Activated CD4-positive, alpha-beta T cell treated with anti-CD3 and anti-CD28 coated beads, Interleukin-2, amount 10 ng/mL, durations not matched to agents 7 days and 5 days (primary cell): ENCODE measurements around the gene RRM2. TPM values are rescaled to one million over a fixed set of nuclear protein-coding genes. Genes with fewer than 3 reads are reported as not detected.
"Not testable (repeated sequence)": the region's sequence is repeated elsewhere in the genome, so short reads cannot be mapped to it uniquely, and the experiment has no call there.

Experiments
- CTCF ChIA-PET: fragments of 350-600 bp; sonication (Branson Sonifier 250); formaldehyde crosslinking; loops from one replicate; lab custom pipeline; 2021; ENCODE audit warnings: antibody characterized with exemption; lab: Charles Lee
- POLR2A ChIA-PET: fragments of 350-600 bp; sonication (Branson Sonifier 250); formaldehyde crosslinking; loops from one replicate; lab custom pipeline; 2021; ENCODE audit warnings: antibody characterized with exemption; lab: Charles Lee
- DNase-seq: peaks from one replicate; pipeline ENCODE4 v3.0.0-alpha.2; 2020
- H3K27ac Mint-ChIP-seq: one replicate; pipeline ENCODE4 v1.8.0; 2021; ENCODE audit warnings: mild to moderate bottlenecking, moderate library complexity, mixed read lengths
- H3K27me3 Mint-ChIP-seq: one replicate; pipeline ENCODE4 v1.8.0; 2021; ENCODE audit warnings: mixed read lengths
- H3K36me3 Mint-ChIP-seq: one replicate; pipeline ENCODE4 v1.8.0; 2021; ENCODE audit warnings: low read depth, mixed read lengths
- H3K4me1 Mint-ChIP-seq: one replicate; pipeline ENCODE4 v1.8.0; 2021; ENCODE audit warnings: mixed read lengths
- H3K4me3 Mint-ChIP-seq: one replicate; pipeline ENCODE4 v1.8.0; 2021; ENCODE audit warnings: mild to moderate bottlenecking, moderate library complexity, mixed read lengths
- H3K9me3 Mint-ChIP-seq: one replicate; pipeline ENCODE4 v1.8.0; 2021; ENCODE audit warnings: mixed read lengths
- total RNA-seq, 2 experiments: library from RNA; stranded (reverse); gene quantifications; one replicate each; pipeline ENCODE4 v1.2.3, GENCODE V29; 2021

The RRM2 gene
- total RNA-seq, 2 experiments from 2014 or later, result 496 to 540 TPM

GRCh38 chr2:10083046-10083445 is 39.5 kb upstream of the RRM2 start:
- peaks cover 16% of the 10 kb centered on the region for H3K4me1 Mint-ChIP-seq
- H3K27me3 Mint-ChIP-seq, result peaks cover 72% of the 10 kb centered on the region
- POLR2A ChIA-PET, result interaction anchor here (1.0 kb wide), 1 partner anchor 10 kb away, joined by 3 read pairs; no protein-coding TSS in a partner anchor
- DNase-seq, result no peak
- peaks cover 1% of the 10 kb centered on the region for H3K36me3 Mint-ChIP-seq
- no peak overlapping the region for H3K4me3 Mint-ChIP-seq
- H3K9me3 Mint-ChIP-seq, result no peaks in the 10 kb centered on the region
- CTCF ChIA-PET, result interaction anchor here (1.0 to 1.7 kb wide), 4 partner anchors 9 to 19 kb away, joined by 3 to 4 read pairs (median 4); no protein-coding TSS in a partner anchor
- H3K27ac Mint-ChIP-seq, result no peak overlapping the region

GRCh38 chr2:10083692-10084211 is 38.8 kb upstream of the RRM2 start:
- no peak for DNase-seq
- Mint-ChIP-seq H3K9me3 (no peaks in the 10 kb centered on the region), H3K27me3 (peaks cover 68% of the 10 kb centered on the region), H3K4me3 (no peak overlapping the region), H3K27ac (no peak overlapping the region), H3K36me3 (peaks cover 1% of the 10 kb centered on the region), H3K4me1 (peaks cover 15% of the 10 kb centered on the region)
- POLR2A ChIA-PET, result interaction anchor here (1.0 kb wide), 1 partner anchor 9 kb away, joined by 3 read pairs; no protein-coding TSS in a partner anchor
- CTCF ChIA-PET, result interaction anchor here (1.0 to 1.7 kb wide), 4 partner anchors 8 to 20 kb away, joined by 3 to 4 read pairs (median 4); no protein-coding TSS in a partner anchor

- peaks cover 9% of the 10 kb centered on the region for H3K4me1 Mint-ChIP-seq
- H3K27ac Mint-ChIP-seq, result no peak overlapping the region
- no peaks in the 10 kb centered on the region for H3K36me3 Mint-ChIP-seq
- ChIA-PET CTCF (interaction anchor here (2.0 kb wide), 1 partner anchor 11 kb away, joined by 8 read pairs; no protein-coding TSS in a partner anchor), POLR2A (no interaction called here)
- no peak overlapping the region for H3K4me3 Mint-ChIP-seq
- DNase-seq, result no peak
- H3K27me3 Mint-ChIP-seq, result peaks cover 65% of the 10 kb centered on the region
- H3K9me3 Mint-ChIP-seq, result no peaks in the 10 kb centered on the region
Observed at GRCh38 chr2:10084223-10084865, 38.2 kb upstream of the RRM2 start.

GRCh38 chr2:10085043-10085667 is 37.4 kb upstream of the RRM2 start:
- CTCF ChIA-PET, result interaction anchor here (0.8 to 2.0 kb wide), 5 partner anchors 8 to 350 kb away, joined by 3 to 8 read pairs (median 3); no protein-coding TSS in a partner anchor
- POLR2A ChIA-PET, result no interaction called here

GRCh38 chr2:10085668-10086059 is 36.9 kb upstream of the RRM2 start:
- CTCF ChIA-PET, result interaction anchor here (0.8 to 2.0 kb wide), 5 partner anchors 9 to 349 kb away, joined by 3 to 8 read pairs (median 3); no protein-coding TSS in a partner anchor

More at GRCh38 chr2:10085043-10085667, 37.4 kb upstream of the RRM2 start:
- no peak for DNase-seq
- Mint-ChIP-seq H3K9me3 (no peaks in the 10 kb centered on the region), H3K4me3 (no peak overlapping the region), H3K27ac (no peak overlapping the region), H3K4me1 (peaks cover 9% of the 10 kb centered on the region), H3K27me3 (peaks cover 73% of the 10 kb centered on the region), H3K36me3 (no peaks in the 10 kb centered on the region)

GRCh38 chr2:10086950-10087349 is 35.6 kb upstream of the RRM2 start:
- DNase-seq, result no peak
- peaks cover under 1% of the 10 kb centered on the region for H3K9me3 Mint-ChIP-seq
- H3K27ac Mint-ChIP-seq, result no peak overlapping the region
- no peak overlapping the region for H3K4me3 Mint-ChIP-seq
- ChIA-PET POLR2A (no interaction called here), CTCF (interaction anchor here (1.2 to 1.8 kb wide), 3 partner anchors 10 to 348 kb away, joined by 3 to 9 read pairs (median 4); no protein-coding TSS in a partner anchor)
- H3K36me3 Mint-ChIP-seq, result no peaks in the 10 kb centered on the region
- H3K4me1 Mint-ChIP-seq, result peaks cover 7% of the 10 kb centered on the region
- peaks cover 78% of the 10 kb centered on the region for H3K27me3 Mint-ChIP-seq

More at GRCh38 chr2:10085668-10086059, 36.9 kb upstream of the RRM2 start:
- no peak for DNase-seq
- Mint-ChIP-seq H3K4me3 (no peak overlapping the region), H3K36me3 (no peaks in the 10 kb centered on the region), H3K27me3 (peaks cover 78% of the 10 kb centered on the region), H3K9me3 (no peaks in the 10 kb centered on the region), H3K4me1 (peaks cover 9% of the 10 kb centered on the region), H3K27ac (no peak overlapping the region)
- POLR2A ChIA-PET, result no interaction called here

- Mint-ChIP-seq H3K4me3 (no peak overlapping the region), H3K27me3 (peaks cover 78% of the 10 kb centered on the region), H3K4me1 (peaks cover 11% of the 10 kb centered on the region), H3K9me3 (peaks cover 5% of the 10 kb centered on the region), H3K27ac (no peak overlapping the region), H3K36me3 (peaks cover 2% of the 10 kb centered on the region)
- ChIA-PET CTCF (interaction anchor here (1.0 to 1.8 kb wide), 4 partner anchors 10 to 577 kb away, joined by 3 to 9 read pairs (median 4); no protein-coding TSS in a partner anchor), POLR2A (no interaction called here)
- DNase-seq, result no peak
Observed at GRCh38 chr2:10087360-10087759, 35.2 kb upstream of the RRM2 start.

GRCh38 chr2:10089565-10090190 is 32.9 kb upstream of the RRM2 start:
- peaks cover 73% of the 10 kb centered on the region for H3K27me3 Mint-ChIP-seq
- peaks cover 9% of the 10 kb centered on the region for H3K9me3 Mint-ChIP-seq
- ChIA-PET CTCF (interaction anchor here (1.3 to 1.6 kb wide), 3 partner anchors 17 to 21 kb away, joined by 3 to 5 read pairs (median 4); no protein-coding TSS in a partner anchor), POLR2A (no interaction called here)
- H3K36me3 Mint-ChIP-seq, result peaks cover 6% of the 10 kb centered on the region
- H3K27ac Mint-ChIP-seq, result no peak overlapping the region
- H3K4me3 Mint-ChIP-seq, result no peak overlapping the region
- peaks cover 13% of the 10 kb centered on the region for H3K4me1 Mint-ChIP-seq
- no peak for DNase-seq

- DNase-seq, result peak; percentile 31
- Mint-ChIP-seq H3K9me3 (peaks cover 9% of the 10 kb centered on the region), H3K4me3 (peak overlapping the region; percentile 57), H3K36me3 (peaks cover 6% of the 10 kb centered on the region), H3K27me3 (peaks cover 70% of the 10 kb centered on the region), H3K4me1 (peaks cover 13% of the 10 kb centered on the region), H3K27ac (peak overlapping the region; percentile 63)
- ChIA-PET CTCF (interaction anchor here (0.7 to 2.3 kb wide), 10 partner anchors 8 to 344 kb away, joined by 3 to 11 read pairs (median 3); partner anchors contain the start of gene CYS1), POLR2A (no interaction called here)
Observed at GRCh38 chr2:10091182-10091888, 31.2 kb upstream of the RRM2 start.

GRCh38 chr2:10091889-10092244 is 30.7 kb upstream of the RRM2 start:
- H3K9me3 Mint-ChIP-seq, H3K36me3 Mint-ChIP-seq, H3K27ac Mint-ChIP-seq, POLR2A ChIA-PET, DNase-seq: not testable (repeated sequence)
- CTCF ChIA-PET, result interaction anchor here (0.6 to 2.3 kb wide), 9 partner anchors 9 to 343 kb away, joined by 3 to 11 read pairs (median 4); partner anchors contain the start of gene CYS1
- Mint-ChIP-seq H3K4me3 (peak overlapping the region; percentile 20), H3K27me3 (peaks cover 67% of the 10 kb centered on the region), H3K4me1 (peaks cover 13% of the 10 kb centered on the region)

GRCh38 chr2:10094271-10094814 is 28.2 kb upstream of the RRM2 start:
- ChIA-PET CTCF (interaction anchor here (0.6 to 4.5 kb wide), 7 partner anchors 8 to 636 kb away, joined by 3 to 28 read pairs (median 3); partner anchors contain the start of gene CYS1), POLR2A (no interaction called here)
- DNase-seq, result no peak
- H3K4me1 Mint-ChIP-seq, result peaks cover 18% of the 10 kb centered on the region
- H3K36me3 Mint-ChIP-seq, result peaks cover 6% of the 10 kb centered on the region
- no peak overlapping the region for H3K27ac Mint-ChIP-seq
- H3K9me3 Mint-ChIP-seq, result peaks cover 9% of the 10 kb centered on the region
- H3K4me3 Mint-ChIP-seq, result no peak overlapping the region
- H3K27me3 Mint-ChIP-seq, result peaks cover 59% of the 10 kb centered on the region
